AG08396 (cell line): ENCODE measurements around the gene CLK2.
"Not testable (repeated sequence)": the region's sequence is repeated elsewhere in the genome, so short reads cannot be mapped to it uniquely, and the experiment has no call there.

Experiments used
- DNase-seq: peaks from one replicate; pipeline ENCODE4 v3.0.0; 2012; ENCODE audit warnings: low spot score, mixed read lengths

Gene CLK2

GRCh38 chr1:155296661-155297060 lies 23.4 kb upstream of the CLK2 start:
- no peak for DNase-seq

GRCh38 chr1:155295942-155296267 lies 22.6 kb upstream of the CLK2 start:
- DNase-seq, result no peak

- no peak for DNase-seq
These were observed 22.1 kb upstream of the CLK2 start for GRCh38 chr1:155295183-155295941.

- DNase-seq, result no peak
These were observed 21.3 kb upstream of the CLK2 start for GRCh38 chr1:155294520-155295182.

GRCh38 chr1:155293086-155293749 lies 19.9 kb upstream of the CLK2 start:
- DNase-seq, result no peak

GRCh38 chr1:155291006-155291405 lies 17.7 kb upstream of the CLK2 start:
- not testable (repeated sequence) for DNase-seq

GRCh38 chr1:155287987-155288543 lies 14.8 kb upstream of the CLK2 start:
- no peak for DNase-seq

GRCh38 chr1:155286544-155286943 lies 13.2 kb upstream of the CLK2 start:
- DNase-seq, result no peak

- DNase-seq, result no peak
These were observed 12.3 kb upstream of the CLK2 start for GRCh38 chr1:155285631-155286044.

GRCh38 chr1:155285063-155285462 lies 11.8 kb upstream of the CLK2 start:
- no peak for DNase-seq

- no peak for DNase-seq
These were observed 11.2 kb upstream of the CLK2 start for GRCh38 chr1:155284476-155284875.

- no peak for DNase-seq
These were observed 9.3 kb upstream of the CLK2 start for GRCh38 chr1:155282488-155283091.

- no peak for DNase-seq
These were observed 6.0 kb upstream of the CLK2 start for GRCh38 chr1:155279268-155279667.

- DNase-seq, result no peak
These were observed 5.4 kb upstream of the CLK2 start for GRCh38 chr1:155278689-155279160.

- DNase-seq, result peak; percentile 56
These were observed 4.8 kb upstream of the CLK2 start for GRCh38 chr1:155277902-155278688.

GRCh38 chr1:155277070-155277901 lies 4.0 kb upstream of the CLK2 start, which contains the start of gene HCN3:
Gene HCN3, plus strand, starts transcription at chr1:155277463. Its CDS starts 128 bp downstream, at chr1:155277591.
- peak; percentile 99 for DNase-seq

- DNase-seq, result peak; percentile 71
These were observed 600 bp downstream of the CLK2 start for GRCh38 chr1:155272466-155273342.

GRCh38 chr1:155269381-155269780 lies 3.9 kb downstream of the CLK2 start:
- no peak for DNase-seq

GRCh38 chr1:155268630-155269029 lies 4.7 kb downstream of the CLK2 start:
- DNase-seq, result no peak
